Pulmonary artery endothelial cell (primary cell): ENCODE measurements around the gene ABHD2. TPM values are rescaled to one million over a fixed set of nuclear protein-coding genes. Genes with fewer than 3 reads are reported as not detected.

Source experiments
- DNase-seq: peaks from one replicate; pipeline ENCODE4 v3.0.0-alpha.2; 2011; ENCODE audit warnings: low read depth, low spot score
- total RNA-seq: library from RNA; depleted of rRNA; stranded (reverse); fragments of >200 nt; gene quantifications from 2 replicates; pipeline ENCODE4 v1.2.3, GENCODE V29; 2014

The ABHD2 gene
- total RNA-seq, 1 donor from 2014 or later = 60.9 TPM

GRCh38 chr15:89098281-89098680, 10.0 kb downstream of the ABHD2 start:
- no peak for DNase-seq

- no peak for DNase-seq
Measured at GRCh38 chr15:89099968-89100367, 11.7 kb downstream of the ABHD2 start.

- peak; percentile 88 for DNase-seq
Measured at GRCh38 chr15:89101302-89102193, 13.3 kb downstream of the ABHD2 start.

GRCh38 chr15:89103481-89104171, 15.4 kb downstream of the ABHD2 start:
- DNase-seq = no peak

DNA sequence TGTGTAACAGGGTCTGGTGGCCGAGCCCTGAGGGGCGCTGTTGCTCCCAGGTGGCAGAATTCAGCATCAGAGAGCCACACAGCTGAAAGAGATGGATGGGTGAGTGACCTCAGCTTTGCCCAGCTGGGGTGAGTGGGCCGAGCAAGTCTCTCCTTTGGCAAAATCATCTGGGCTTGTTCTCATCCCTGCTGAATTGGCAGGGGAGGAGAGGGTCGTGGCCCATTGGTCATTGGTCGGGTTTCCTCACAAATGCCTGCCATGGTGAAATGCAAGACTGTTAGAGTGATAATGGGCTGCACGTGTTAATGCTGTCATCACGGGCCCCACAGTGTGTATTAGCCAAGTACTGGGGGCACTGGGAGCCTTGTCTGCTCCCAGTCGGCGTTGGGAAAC, 15.9 kb downstream of the ABHD2 start:
- DNase-seq = no peak

DNA sequence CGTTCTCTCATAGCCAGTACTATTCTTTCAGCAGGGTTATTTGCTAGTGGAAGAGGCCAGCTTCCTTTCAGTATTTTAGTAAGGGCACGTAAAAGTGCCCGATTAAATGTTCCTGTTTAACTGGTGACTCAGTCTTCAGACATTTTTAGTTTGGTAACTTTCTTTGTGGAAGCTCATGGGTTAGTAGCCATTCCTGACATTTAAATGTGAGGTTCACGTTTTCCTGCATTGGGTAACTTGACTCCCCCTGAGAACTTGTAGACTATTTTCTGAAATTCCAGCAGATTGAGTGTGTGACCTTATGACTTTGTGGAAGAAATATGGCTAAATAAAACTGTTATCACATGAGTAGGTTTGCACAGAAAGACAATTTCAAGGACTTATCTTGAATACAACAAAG, 16.9 kb downstream of the ABHD2 start:
- no peak for DNase-seq

DNA sequence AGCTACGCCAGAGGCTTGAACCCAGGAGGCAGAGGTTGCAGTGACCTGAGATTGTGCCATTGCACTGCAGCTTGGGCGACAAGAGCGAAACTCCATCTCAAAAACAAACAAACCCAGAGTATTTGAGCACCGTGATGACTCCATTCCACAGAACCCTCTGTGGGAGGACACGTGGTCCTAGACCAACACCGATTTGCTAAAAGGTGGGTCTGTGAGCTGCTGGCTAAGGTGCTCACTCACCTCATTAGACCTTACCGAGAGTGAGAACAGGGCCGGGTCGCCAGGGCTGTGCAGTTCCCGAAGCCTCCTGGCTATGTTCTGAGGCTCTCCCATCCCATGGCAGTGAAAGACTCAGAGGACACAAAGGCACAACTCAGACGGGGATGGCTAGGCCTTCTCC, 17.9 kb downstream of the ABHD2 start:
- DNase-seq = no peak

GRCh38 chr15:89107984-89108383, 19.7 kb downstream of the ABHD2 start:
- no peak for DNase-seq

GRCh38 chr15:89108835-89109234, 20.6 kb downstream of the ABHD2 start:
- DNase-seq = no peak

DNA sequence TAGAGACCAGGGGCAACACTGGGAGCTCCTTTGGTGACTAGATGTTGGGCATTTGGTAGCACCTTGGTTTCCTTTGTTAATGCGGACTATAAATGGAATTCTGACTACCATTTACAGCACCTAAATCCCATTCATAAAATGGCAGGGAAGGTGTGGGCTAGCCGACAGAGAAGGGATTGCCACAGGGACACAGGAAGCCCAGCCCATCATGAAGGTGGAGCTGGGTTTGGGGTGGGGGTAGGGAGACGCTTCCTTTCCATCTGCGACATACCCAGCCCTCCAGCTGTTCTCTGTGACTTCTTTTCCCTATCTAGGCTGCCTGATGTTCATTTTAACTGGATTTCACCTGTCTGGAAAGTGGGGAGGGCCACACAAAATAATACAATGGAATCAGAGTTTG, 21.0 kb downstream of the ABHD2 start:
- DNase-seq = no peak

GRCh38 chr15:89110060-89110459, 21.8 kb downstream of the ABHD2 start:
- DNase-seq = no peak

GRCh38 chr15:89111352-89111751, 23.1 kb downstream of the ABHD2 start:
- no peak for DNase-seq

- DNase-seq = no peak
Measured at GRCh38 chr15:89111961-89112340, 23.7 kb downstream of the ABHD2 start.

DNA sequence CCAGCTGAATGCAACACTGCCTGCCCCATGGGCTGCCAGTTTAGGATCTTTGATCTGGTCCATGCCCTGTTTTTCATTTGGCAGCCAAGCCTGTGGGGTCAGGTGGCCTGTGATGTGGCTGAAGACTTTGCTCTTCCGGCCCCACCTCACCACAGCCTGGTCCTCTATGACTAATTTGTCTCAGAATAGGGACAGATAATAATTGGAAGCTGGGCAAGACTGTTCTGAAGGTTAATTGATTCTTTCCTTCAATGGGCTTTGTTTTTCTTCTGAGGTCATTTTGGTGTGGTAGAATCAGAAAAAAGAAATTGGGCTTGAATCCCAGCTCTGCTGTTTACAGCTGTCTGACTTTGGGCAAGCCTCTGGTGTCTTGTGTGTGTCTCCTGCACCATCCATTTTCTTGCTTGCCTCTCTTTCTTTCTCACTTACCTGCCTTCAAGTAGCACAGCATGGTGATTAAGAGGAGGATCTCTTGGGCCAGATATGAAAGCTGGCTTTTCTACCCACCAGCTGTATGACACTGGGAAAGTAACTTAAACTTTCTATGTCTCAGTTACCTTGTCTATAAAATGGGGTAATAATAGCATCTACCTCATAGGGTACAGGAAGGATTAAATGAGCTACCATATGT, 24.2 kb downstream of the ABHD2 start:
- DNase-seq = no peak

DNA sequence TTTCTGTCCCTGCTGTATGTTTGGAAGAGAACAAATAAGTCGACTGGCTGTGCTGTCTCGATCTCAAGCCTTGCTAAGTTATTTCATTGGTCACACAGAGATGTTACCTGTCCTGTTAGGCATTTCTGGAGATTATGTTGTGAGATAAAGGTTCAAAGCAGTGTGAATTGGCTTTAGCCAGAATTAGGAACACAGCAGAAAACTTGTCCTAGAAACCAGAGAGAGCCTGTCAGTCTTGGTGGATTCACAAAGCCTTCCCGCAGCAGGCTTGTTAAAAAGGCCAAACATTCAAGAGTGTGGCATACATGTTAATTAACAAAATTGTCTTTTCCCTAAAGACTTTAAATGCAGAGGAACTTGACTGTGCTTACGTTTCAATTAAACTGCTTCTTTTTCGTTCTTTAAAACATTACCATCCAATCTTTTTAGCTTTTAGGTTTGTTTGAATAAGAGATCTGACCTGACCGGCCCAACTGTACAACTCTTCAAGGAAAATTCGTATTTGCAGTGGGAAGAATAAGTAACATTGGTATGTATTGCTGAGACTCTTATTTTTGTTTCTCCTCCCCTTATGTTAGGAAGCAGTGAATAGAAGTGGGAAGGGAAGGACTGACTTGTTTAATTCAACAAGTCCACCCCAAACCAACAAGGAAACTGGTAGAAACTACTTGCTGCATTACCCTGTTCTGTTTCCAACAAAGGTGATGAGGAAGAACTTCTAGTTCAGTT, 25.2 kb downstream of the ABHD2 start:
- DNase-seq = no peak

DNA sequence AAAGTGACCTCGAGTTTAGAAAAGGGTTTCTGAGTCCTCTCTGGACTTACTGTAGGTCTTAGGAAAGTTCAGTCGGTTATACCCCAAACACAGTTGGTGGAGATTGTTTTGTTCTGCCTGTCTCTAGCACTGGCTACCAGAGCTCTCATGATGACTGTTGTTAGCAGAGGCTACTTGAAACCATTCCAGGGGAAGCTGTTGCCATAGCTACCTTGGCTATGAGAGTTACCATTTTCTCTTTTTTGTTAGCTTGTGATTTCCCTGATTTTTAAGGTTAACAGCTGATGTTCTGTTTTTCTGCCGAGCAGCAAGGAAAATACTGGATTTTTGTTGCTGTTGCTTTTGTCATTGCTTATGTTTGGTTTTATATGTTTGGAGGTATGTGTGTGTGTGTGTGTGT, 26.7 kb downstream of the ABHD2 start:
- no peak for DNase-seq

- DNase-seq = no peak
Measured at GRCh38 chr15:89115547-89115946, 27.3 kb downstream of the ABHD2 start.

DNA sequence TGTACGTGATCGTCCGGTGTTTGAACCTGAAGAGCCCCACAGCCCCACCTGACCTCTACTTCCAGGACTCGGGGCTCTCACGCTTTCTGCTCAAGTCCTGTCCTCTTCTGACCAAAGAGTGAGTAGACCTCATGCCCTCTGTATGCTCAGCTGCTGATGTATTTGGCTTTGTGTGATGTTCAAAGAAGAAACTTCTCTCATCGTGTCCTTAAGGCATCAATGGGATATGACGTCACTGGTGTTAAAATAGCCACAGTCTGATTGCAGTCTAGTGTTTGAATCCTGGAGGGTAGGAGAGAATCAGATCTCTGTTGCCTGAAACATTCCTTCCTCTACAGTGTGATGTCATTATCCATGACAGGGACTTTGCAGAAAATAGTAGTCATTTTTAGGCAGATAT, 28.1 kb downstream of the ABHD2 start:
- DNase-seq = no peak

DNA sequence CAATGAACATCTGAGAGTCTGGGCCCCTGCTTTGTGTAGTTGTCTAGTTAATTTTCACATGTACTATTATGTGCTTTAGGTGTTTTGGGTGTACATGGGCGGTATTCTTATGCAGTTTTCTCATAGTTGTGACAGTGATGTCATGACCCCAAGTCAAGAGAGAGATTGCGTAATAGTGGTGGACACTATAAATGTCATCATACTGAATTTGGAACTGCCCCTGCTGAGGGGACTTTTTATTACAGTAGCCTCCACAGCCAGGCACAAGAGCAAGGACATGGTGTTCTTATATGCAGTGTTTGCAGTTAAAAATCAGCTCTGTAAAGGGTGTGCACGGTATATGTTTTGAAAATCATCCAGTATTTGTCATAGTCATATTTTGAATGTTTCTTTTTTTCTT, 29.5 kb downstream of the ABHD2 start:
- no peak for DNase-seq

DNA sequence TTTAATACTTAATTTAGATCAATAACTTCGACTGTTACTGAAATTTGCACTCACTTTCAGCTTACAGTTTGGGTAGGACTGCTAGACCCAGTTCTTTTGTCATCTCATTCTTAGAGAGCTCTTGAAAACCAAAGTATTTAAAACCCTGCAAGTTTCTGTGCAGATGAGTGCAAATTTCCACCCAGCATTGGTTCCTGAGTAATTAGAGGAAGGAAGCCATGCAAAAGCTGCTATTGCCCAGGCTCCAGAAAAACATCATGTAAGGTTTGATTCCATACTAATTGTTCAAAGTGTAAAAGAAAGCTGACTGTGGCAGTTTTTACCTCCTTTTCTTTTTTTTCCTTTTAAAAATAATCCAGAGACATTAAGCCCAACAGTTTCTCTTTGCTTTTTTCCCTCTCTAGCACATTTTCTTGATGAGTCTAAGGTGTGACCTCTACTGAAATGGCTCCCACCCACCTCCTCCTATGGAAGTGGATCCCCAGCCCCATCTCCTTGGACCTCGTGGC, 30.3 kb downstream of the ABHD2 start:
- no peak for DNase-seq
